RWPE1 (cell line): ENCODE data around the gene CCDC88A.
"Not testable (repeated sequence)": the region's sequence is repeated elsewhere in the genome, so short reads cannot be mapped to it uniquely, and the experiment has no call there.

Source experiments
- CTCF ChIA-PET: fragments of 350-600 bp; sonication (Branson Sonifier 250); formaldehyde crosslinking; extraction: SDS; loops from one replicate; lab custom pipeline; 2021; lab: Yijun Ruan, JAX
- POLR2A ChIA-PET: fragments of 400-600 bp; formaldehyde crosslinking; extraction: SDS; loops from one replicate; lab custom pipeline; 2020; ENCODE audit warnings: antibody characterized with exemption; ENCODE audit not compliant: low non-redundant PET; lab: Yijun Ruan, JAX
- DNase-seq: peaks from one replicate; pipeline ENCODE4 v3.0.0; 2012; ENCODE audit warnings: low spot score
- H3K27ac ChIP-seq: fragments of 450-650 bp; 2 replicates; pipeline ENCODE4 v1.5.1; 2017
- CTCF ChIP-seq: fragments of 450-650 bp; conservative IDR thresholded peaks from 2 replicates; pipeline ENCODE4 v1.5.1; 2017; ENCODE audit warnings: low read depth, mild to moderate bottlenecking

CCDC88A gene

GRCh38 chr2:55247025-55247424 lies 172.6 kb downstream of the CCDC88A start:
- H3K27ac ChIP-seq = no peak overlapping the region
- ChIA-PET CTCF (interaction anchor here (0.7 kb wide), 1 partner anchor 158 kb away, joined by 3 read pairs; no protein-coding TSS in a partner anchor), POLR2A (no interaction called here)
- DNase-seq = no peak
- TF ChIP-seq CTCF = no peak

- TF ChIP-seq CTCF = no peak
- CTCF ChIA-PET = no interaction called here
- H3K27ac ChIP-seq = no peak overlapping the region
- no peak for DNase-seq
- POLR2A ChIA-PET = no interaction called here
Measured at GRCh38 chr2:55245411-55245810, 174.2 kb downstream of the CCDC88A start.

- DNase-seq = no peak
- ChIA-PET CTCF (interaction anchor here (0.6 kb wide), 1 partner anchor 588 kb away, joined by 4 read pairs; no protein-coding TSS in a partner anchor), POLR2A (no interaction called here)
- H3K27ac ChIP-seq = no peak overlapping the region
- TF ChIP-seq CTCF = no peak
Measured at GRCh38 chr2:55242617-55243016, 177.0 kb downstream of the CCDC88A start.

GRCh38 chr2:55241582-55241981 lies 178.1 kb downstream of the CCDC88A start:
- H3K27ac ChIP-seq, POLR2A ChIA-PET, DNase-seq, CTCF ChIA-PET: not testable (repeated sequence)

- DNase-seq = no peak
- no peak overlapping the region for H3K27ac ChIP-seq
- POLR2A ChIA-PET = no interaction called here
- CTCF ChIA-PET = interaction anchor here (0.7 kb wide), 1 partner anchor 167 kb away, joined by 3 read pairs; no protein-coding TSS in a partner anchor
- no peak for TF ChIP-seq CTCF
Measured at GRCh38 chr2:55239656-55240222, 179.9 kb downstream of the CCDC88A start.
